Kidney glomerular epithelial cell (primary cell): ENCODE measurements around the gene WWOX.
A peak's percentile ranks its signal among the peaks of the same experiment; 100 is the strongest.

Source experiments
- DNase-seq: peaks from one replicate; lab custom pipeline; 2025; lab: John Stamatoyannopoulos, UW

WWOX gene

DNA sequence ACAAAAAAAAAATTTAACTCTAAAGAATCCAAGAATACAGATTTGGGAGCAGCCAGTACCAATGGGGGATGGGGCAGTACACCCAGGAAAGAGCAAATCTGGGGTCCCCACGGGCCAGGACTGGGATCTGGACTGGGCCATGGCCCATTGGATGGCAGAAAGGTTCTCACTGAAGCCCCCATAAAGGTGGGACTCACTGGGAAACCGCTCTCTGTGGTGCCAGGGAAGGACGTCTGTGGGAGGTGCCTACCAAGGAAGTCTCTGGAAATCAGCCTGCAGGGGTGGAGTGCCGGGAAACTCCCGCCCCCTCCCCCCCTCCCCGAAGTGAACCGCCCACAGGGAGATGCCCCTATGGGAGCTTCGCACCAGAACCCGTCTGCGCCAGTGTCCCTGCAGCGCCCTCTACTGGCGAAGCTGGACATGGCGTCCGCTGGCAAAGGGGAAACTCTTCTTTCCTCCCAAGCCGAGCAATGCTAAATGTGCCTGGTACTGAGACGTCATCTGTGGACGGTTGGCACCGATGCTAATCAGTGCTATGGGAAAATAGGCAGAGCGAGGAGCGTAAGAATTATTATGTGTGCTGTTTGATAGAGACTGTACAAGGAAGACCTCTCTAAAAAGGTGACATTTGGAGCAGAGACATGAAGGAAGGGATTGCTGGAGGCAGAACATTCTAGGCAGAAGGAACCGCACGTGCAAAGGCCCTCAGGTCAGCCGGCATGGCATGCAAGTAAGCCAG is 671.1 kb downstream of the WWOX start:
- no peak for DNase-seq

GRCh38 chr16:78773291-78773702 is 673.8 kb downstream of the WWOX start:
- DNase-seq = no peak

DNA sequence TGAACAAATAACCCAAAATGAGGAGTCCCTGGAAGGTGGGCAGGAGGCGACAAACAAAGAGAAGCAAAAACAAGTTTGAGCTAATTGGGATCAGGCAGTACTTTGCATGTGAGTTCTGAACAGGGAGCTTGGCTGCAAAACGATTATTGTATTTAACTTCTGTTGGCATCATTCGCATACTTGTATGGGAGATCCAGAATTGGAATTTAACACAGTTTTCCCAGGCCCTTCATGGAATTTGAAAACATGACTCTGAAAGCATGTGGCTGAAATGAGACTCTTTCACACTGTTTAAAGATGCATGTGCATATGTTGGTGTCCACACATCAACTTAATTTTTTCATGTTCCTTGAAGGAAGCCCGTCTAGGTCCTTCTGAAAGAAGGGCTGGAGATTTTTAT is 674.3 kb downstream of the WWOX start:
- no peak for DNase-seq

DNA sequence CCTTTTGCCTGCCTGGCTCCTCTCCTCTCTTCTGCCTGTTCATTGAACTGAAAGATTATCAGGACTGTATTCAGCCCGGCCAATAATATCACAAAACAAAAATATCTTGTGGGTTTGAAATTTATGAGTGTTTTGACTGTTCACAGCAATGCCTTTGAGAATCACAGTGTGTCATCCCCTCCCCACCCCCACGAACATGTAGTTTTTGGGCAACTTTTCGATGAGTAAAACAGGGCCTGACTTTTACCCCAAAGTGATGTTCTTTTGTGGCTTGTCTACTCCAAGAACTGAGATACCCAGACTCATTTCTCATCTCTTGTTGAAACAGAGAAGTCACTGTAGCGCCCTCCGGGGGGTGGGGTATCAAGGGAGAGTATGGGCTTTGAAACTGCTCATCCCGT is 675.7 kb downstream of the WWOX start:
- DNase-seq = no peak

GRCh38 chr16:78778101-78779004 is 678.9 kb downstream of the WWOX start:
- DNase-seq = no peak

DNA sequence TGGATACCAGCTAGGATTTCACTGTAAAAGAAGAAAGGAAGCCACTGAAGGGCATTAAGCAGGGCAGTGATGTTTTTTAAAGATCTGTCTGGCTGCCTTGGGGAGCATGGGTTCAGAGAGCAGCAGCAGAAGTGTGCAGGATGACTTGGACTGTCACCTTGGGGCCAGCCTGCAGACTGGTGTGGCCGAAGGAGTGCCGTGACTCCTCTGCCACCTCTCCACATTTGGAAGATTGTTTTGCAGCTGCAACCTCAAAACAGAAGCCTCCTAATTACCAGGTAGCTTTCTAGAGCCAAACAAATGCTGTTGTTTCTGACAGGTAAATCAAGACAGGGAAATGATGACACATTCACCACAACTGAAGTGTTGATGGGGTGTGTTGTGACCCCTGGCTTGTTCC is 681.4 kb downstream of the WWOX start:
- DNase-seq = no peak

- DNase-seq = no peak
Measured at GRCh38 chr16:78782572-78782971, 683.1 kb downstream of the WWOX start.

- no peak for DNase-seq
Measured at GRCh38 chr16:78783570-78784079, 684.2 kb downstream of the WWOX start.

- no peak for DNase-seq
Measured at GRCh38 chr16:78784771-78785170, 685.3 kb downstream of the WWOX start.

DNA sequence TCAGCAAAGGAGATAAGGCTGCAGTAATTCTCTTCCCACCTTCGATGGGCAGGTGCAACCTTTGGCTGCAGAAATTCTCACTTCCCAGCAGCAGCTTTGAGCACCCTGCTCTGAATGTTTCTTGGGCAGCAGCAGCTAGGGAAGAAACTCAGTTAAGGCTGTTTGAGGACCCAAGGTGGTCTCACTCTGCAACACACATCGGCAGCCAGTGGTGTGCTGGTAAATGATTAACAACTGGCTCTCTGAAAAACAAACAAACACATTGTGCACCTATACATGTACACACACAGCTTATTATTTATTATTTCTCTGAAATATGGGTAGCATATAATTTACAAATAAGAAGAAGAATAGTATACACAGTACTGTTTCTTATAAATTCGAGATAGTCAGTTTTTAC is 685.8 kb downstream of the WWOX start:
- no peak for DNase-seq

GRCh38 chr16:78786635-78787034 is 687.2 kb downstream of the WWOX start:
- no peak for DNase-seq

- DNase-seq = no peak
Measured at GRCh38 chr16:78788276-78788675, 688.8 kb downstream of the WWOX start.

GRCh38 chr16:78788696-78789095 is 689.2 kb downstream of the WWOX start:
- no peak for DNase-seq

DNA sequence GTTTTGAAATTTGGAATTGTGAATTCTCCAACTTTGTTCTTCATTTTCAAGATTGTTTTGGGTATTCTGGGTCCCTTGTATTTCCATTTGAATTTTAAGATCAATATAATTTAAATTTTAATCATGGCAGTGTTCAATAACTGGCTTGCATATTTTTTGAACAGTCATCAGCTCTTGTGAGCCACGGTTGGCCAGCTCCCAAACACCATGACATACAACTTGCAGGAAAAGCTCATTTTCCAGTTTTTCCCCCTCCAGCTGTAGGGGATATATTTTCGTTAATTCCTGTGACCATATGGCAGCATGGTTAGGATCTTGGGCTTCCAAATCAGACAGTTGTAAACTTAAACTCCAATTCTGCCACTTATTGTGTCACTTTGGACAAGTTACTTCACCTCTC is 690.1 kb downstream of the WWOX start:
- DNase-seq = no peak

- no peak for DNase-seq
Measured at GRCh38 chr16:78791011-78791410, 691.6 kb downstream of the WWOX start.

GRCh38 chr16:78791926-78792325 is 692.5 kb downstream of the WWOX start:
- no peak for DNase-seq

DNA sequence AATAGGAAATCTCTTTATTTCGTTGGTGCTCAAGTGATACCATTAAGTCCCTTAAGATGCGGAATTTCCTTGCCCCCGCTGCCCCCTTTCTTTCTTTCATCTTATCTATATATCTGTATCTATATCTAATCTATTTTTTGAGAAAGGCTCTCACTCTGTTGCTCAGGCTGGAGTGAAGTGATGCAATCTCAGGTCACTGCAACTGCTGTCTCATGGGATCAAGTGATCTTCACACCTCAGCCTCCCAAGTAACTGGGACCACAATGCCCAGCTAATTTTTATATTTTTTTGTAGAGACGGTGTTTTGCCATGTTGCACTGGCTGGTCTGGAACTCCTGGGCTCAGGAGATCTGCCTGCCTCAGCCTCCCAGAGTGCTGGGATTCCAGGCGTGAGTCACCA is 693.5 kb downstream of the WWOX start:
- no peak for DNase-seq

- DNase-seq = no peak
Measured at GRCh38 chr16:78794581-78795250, 695.3 kb downstream of the WWOX start.

- DNase-seq = no peak
Measured at GRCh38 chr16:78795433-78795832, 696.0 kb downstream of the WWOX start.

DNA sequence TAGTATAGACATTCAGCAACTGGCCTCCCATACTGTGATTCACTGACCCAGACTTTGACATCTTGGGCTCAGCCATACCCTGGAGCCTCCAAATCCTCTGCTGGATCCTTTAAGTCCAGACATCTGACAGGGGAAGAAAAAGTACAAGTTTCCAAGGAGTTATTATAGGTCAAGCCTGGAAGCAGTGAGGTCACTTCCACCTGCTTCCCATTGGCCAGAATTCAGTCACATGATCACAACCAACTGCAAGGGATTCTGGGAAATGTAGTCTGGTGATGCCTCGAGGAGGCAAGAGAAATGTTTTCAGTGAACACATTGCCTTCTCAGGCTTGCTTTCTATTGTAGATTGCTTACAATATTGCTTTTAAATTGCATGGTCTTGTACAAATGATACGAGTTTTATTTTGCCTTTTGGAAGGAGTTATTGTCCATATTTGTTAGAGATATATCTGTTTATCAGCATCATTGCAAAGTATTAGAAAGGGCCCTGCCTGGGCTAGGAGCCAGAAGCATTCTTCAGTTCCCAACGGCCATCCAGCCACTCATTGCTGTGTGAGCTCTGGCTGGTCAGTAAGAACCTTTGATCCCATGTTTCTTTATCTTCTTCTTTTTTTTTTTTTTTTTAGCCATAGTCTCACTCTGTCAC is 696.9 kb downstream of the WWOX start:
- DNase-seq = peak; percentile 11

DNA sequence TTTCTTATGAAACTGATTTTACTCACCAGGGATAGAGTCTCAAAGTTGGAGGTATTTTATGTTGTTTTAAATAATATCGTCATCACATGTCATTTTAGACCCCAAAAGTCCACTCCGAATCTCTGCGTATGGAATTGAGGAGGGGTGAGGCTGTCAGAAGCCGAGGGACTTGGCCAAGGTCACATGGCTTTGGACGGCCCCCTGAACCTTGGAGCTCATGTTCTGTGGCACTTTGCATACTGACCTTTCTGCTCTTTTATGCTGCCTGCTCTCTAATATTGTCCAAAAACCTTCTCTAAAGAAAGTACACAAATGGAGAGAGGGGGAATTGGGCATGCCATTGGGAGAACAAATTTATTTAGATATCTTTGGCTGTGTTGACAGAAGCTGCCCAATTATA is 700.0 kb downstream of the WWOX start:
- DNase-seq = no peak

DNA sequence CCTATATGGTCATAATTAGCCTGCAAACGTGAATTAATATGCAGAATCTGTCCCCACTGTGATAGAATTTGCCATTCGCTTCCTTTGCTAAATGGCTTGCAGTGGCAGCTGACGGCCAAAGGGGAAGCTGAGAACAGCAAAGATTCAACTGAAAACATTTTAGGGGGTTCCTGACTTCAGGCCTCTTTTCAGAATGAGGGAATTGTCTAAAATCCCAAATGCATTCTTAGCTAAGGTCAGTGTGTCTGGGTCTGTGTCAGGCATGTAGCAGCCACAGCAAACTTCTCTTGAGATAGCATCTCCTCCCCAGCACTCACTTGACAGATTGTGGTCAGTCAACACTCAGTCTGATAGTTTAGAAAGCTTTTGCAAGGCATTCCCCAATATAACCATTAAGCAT is 701.1 kb downstream of the WWOX start:
- DNase-seq = no peak
